ENCODE results near the gene RANGAP1.

The RANGAP1 gene

DNA sequence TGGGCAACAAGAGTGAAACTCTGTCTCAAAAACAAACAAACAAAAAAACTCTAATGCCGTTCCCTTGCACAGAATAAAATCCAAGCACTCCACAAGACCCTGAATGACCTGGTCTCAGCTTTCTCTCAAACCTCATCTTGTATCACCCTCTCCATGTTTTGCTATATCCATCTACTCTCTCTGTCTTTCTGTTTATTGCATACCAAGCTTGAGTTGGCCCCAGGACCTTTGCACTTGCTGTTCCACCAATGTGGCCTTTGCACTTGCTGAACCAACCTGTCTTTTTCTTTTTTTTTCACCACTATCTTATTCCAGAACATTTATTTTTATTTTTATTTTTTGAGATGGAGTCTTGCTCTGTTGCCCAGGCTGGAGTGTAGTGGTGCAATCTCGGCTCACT is 82.9 kb downstream of the RANGAP1 start:
- no peak for DNase-seq (ENCODE audit: low read depth, low spot score)
- no peak overlapping the region for H3K4me3 ChIP-seq (ENCODE audit: low read depth, low read length)
- TF ChIP-seq, protein P1, sequence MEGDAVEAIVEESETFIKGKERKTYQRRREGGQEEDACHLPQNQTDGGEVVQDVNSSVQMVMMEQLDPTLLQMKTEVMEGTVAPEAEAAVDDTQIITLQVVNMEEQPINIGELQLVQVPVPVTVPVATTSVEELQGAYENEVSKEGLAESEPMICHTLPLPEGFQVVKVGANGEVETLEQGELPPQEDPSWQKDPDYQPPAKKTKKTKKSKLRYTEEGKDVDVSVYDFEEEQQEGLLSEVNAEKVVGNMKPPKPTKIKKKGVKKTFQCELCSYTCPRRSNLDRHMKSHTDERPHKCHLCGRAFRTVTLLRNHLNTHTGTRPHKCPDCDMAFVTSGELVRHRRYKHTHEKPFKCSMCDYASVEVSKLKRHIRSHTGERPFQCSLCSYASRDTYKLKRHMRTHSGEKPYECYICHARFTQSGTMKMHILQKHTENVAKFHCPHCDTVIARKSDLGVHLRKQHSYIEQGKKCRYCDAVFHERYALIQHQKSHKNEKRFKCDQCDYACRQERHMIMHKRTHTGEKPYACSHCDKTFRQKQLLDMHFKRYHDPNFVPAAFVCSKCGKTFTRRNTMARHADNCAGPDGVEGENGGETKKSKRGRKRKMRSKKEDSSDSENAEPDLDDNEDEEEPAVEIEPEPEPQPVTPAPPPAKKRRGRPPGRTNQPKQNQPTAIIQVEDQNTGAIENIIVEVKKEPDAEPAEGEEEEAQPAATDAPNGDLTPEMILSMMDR (IDR thresholded peaks at IDR 0.05; ENCODE audit: insufficient read depth, low read length, missing control alignments): no peak
- CTCF ChIA-PET: interaction anchor here (1.1 kb wide), 1 partner anchor 281 kb away, joined by 3 read pairs; no protein-coding TSS in a partner anchor
- POLR2A ChIA-PET: no interaction called here

DNA sequence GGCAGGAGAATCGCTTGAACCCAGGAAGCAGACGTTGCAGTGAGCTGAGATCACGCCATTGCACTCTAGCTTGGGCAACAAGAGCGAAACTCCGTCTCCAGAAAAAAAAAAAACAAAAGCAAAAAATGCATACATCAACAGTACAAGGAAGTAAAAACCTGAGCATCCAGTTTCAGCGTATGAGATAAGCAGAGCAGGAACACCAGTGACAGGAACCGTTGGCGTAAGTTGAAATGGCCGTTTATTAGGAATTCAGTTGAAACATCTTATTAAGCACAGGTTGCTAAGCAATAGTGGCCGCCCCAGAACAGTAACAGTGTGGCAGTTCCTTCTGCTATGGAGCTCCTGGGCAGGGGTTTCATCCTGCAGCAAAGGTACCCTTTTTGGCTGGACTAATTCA is 84.8 kb downstream of the RANGAP1 start:
- CTCF ChIA-PET: no interaction called here
- no peak for DNase-seq (ENCODE audit: low read depth, low spot score)
- POLR2A ChIA-PET: no interaction called here

GRCh38 chr22:41198027-41198580 is 87.9 kb downstream of the RANGAP1 start:
- CTCF ChIA-PET: interaction anchor here (1.2 to 1.8 kb wide), 4 partner anchors 9 to 275 kb away, joined by 3 to 8 read pairs (median 5); no protein-coding TSS in a partner anchor
- peak overlapping the region; percentile 82 for H3K4me3 ChIP-seq (ENCODE audit: low read depth, low read length)
- no peak for DNase-seq (ENCODE audit: low read depth, low spot score)
- TF ChIP-seq, protein P1 (IDR thresholded peaks at IDR 0.05; ENCODE audit: insufficient read depth, low read length, missing control alignments): no peak
- POLR2A ChIA-PET: no interaction called here

More for the DNA sequence above, 84.8 kb downstream of the RANGAP1 start:
- H3K4me3 ChIP-seq (ENCODE audit: low read depth, low read length): no peak overlapping the region
- TF ChIP-seq, protein P1 (IDR thresholded peaks at IDR 0.05; ENCODE audit: insufficient read depth, low read length, missing control alignments): no peak

GRCh38 chr22:41197038-41197972 is 88.7 kb downstream of the RANGAP1 start:
- TF ChIP-seq, protein P1 (IDR thresholded peaks at IDR 0.05; ENCODE audit: insufficient read depth, low read length, missing control alignments): peak; percentile 28
- DNase-seq (ENCODE audit: low read depth, low spot score): no peak
- ChIA-PET CTCF (interaction anchor here (1.2 to 1.8 kb wide), 4 partner anchors 8 to 275 kb away, joined by 3 to 8 read pairs (median 5); no protein-coding TSS in a partner anchor), POLR2A (no interaction called here)
- H3K4me3 ChIP-seq (ENCODE audit: low read depth, low read length): peak overlapping the region; percentile 82
